Right lobe of liver (tissue), 6 donors: ENCODE data around the gene NTM. TPM values are rescaled to one million over a fixed set of nuclear protein-coding genes. Genes with fewer than 3 reads are reported as not detected.
A peak's percentile ranks its signal among the peaks of the same experiment; 100 is the strongest.

Experiments
- ATAC-seq, 4 donors: fragments of 200-7000 bp; cut with Tn5 transposase; one replicate each; pipeline ENCODE4 v1.9.1; 2020; ENCODE audit warnings: mild to moderate bottlenecking in 4 of 4, moderate library complexity in 4 of 4
- DNase-seq, 3 donors: peaks; one replicate each; pipeline ENCODE4 v3.0.0-alpha.2; 2020
- H3K27ac ChIP-seq, 3 donors: fragments of 200-600 bp; one replicate each; pipeline ENCODE4 v1.8.0; 2022
- H3K27me3 ChIP-seq, 2 donors: fragments of 200-600 bp; one replicate each; pipeline ENCODE4 v1.8.0; 2022
- H3K36me3 ChIP-seq, 4 donors: fragments of 200-600 bp; sonication (generic) in 1 of 4; one replicate each; pipeline versions ENCODE4 v1.5.1 to v1.8.0; 2017 to 2022; ENCODE audit warnings: control low read depth in 1 of 4
- H3K4me1 ChIP-seq, 4 donors: fragments of 200-600 bp; sonication (generic) in 1 of 4; one replicate each; pipeline versions ENCODE4 v1.5.1 to v1.8.0; 2017 to 2022; ENCODE audit warnings: control low read depth in 1 of 4
- H3K4me3 ChIP-seq, 3 donors: fragments of 200-600 bp; one replicate each; pipeline ENCODE4 v1.8.0; 2022
- H3K9me3 ChIP-seq, 4 donors: fragments of 200-600 bp; sonication (generic) in 1 of 4; one replicate each; pipeline versions ENCODE4 v1.5.1 to v1.8.0; 2017 to 2022; ENCODE audit warnings: control low read depth in 1 of 4
- CTCF ChIP-seq, 4 donors: fragments of 200-600 bp in 3 of 4; fragments of 450-650 bp in 1 of 4; IDR thresholded peaks; one replicate each; pipeline versions ENCODE4 v1.5.1 to v1.8.0; 2016 to 2022; ENCODE audit warnings: antibody characterized with exemption in 4 of 4, mild to moderate bottlenecking in 2 of 4
- POLR2A ChIP-seq: fragments of 450-650 bp; IDR thresholded peaks from one replicate; pipeline ENCODE4 v1.6.1; 2017; ENCODE audit warnings: antibody characterized with exemption, mild to moderate bottlenecking
- WGBS: methylation state at CpG from one replicate; pipeline ENCODE4 v1.1.6; 2018; ENCODE audit warnings: low coverage, low lambda C conversion rate; ENCODE audit not compliant: insufficient coverage; ENCODE audit errors: missing lambda C conversion rate; 5-methylcytosine and 5-hydroxymethylcytosine counted together
- intact Hi-C, 2 donors: fragments of 100-400 bp; cut with DNase I; formaldehyde crosslinking; loops; one replicate each; pipeline versions ENCODE4 v1.11.2 to v1.14.1; 2022
- total RNA-seq, 6 experiments: library from RNA; depleted of rRNA in 2 of 6; stranded (reverse); fragments of >200 nt in 2 of 6; fragmentation: NEBNext Ultra II Directional in 3 of 6; extraction: Animal tissue kit (Norgen Biotek cat#: 25700) in 3 of 6; gene quantifications; one replicate each; pipeline versions ENCODE4 v1.1.0 to v1.2.4, GENCODE V29; 2016 to 2023
- donor health status: DM: no; HTN: yes; CAD: no.
- donor health status: DM: no; HTN: no; CAD: no.
- donor health status: DM: no; HTN: no; CAD: no.
- donor health status: DM: no; HTN: yes; CAD: no.
- donor health status: DM: no; HTN: yes; CAD: no.

The NTM gene
- total RNA-seq, 6 experiments from 2014 or later: 0.35 TPM; not detected in 5

DNA sequence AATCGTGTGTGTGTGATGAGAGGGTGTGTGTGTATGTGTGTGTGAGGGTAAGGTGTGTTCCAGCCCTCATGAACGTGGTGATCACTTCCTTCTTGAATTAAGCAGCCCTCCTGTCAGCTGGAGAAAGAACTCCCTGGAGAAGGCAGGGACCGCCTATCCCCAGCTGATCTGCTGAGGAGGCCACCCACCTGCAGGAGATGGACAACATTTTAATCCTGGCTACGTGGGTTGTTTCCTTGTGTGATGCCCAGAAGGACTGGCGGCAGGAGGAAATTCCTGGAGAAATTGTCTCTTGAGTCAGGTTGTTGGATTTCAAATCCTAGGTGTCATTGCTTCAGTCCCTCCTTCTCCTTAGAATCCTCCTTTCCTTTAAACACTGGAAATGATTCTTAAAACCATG, 878.8 kb downstream of the NTM start:
- DNase-seq: no peak
- TF ChIP-seq CTCF (IDR thresholded peaks at IDR 0.05): no peak
- TF ChIP-seq POLR2A: no peak
- Histone ChIP-seq H3K4me3 (no peak overlapping the region), H3K36me3 (no peaks in the 10 kb centered on the region), H3K4me1 (no peaks in the 10 kb centered on the region), H3K27me3 (no peaks in the 10 kb centered on the region), H3K27ac (no peak overlapping the region), H3K9me3 (no peaks in the 10 kb centered on the region)
- intact Hi-C loops: no loop called here
- 29% methylated on average over 3 of the region's 5 CpGs for WGBS
- ATAC-seq: no peak

- ATAC-seq (no peak), DNase-seq (no peak)
- Histone ChIP-seq H3K4me3 (no peak overlapping the region), H3K4me1 (no peaks in the 10 kb centered on the region), H3K36me3 (no peaks in the 10 kb centered on the region), H3K27ac (no peak overlapping the region), H3K27me3 (no peaks in the 10 kb centered on the region), H3K9me3 (no peaks in the 10 kb centered on the region)
- 77% methylated on average over 1 of the region's 1 CpG for WGBS
- TF ChIP-seq CTCF (IDR thresholded peaks at IDR 0.05): no peak
- TF ChIP-seq POLR2A: no peak
- intact Hi-C loops: no loop called here
These were observed 880.6 kb downstream of the NTM start for GRCh38 chr11:132251061-132251460.

GRCh38 chr11:132253469-132254264, 883.3 kb downstream of the NTM start:
- Histone ChIP-seq H3K9me3 (no peaks in the 10 kb centered on the region), H3K4me1 (no peaks in the 10 kb centered on the region), H3K36me3 (no peaks in the 10 kb centered on the region), H3K4me3 (no peak overlapping the region), H3K27me3 (no peaks in the 10 kb centered on the region), H3K27ac (no peak overlapping the region)
- no peak for TF ChIP-seq CTCF (IDR thresholded peaks at IDR 0.05)
- no peak for TF ChIP-seq POLR2A
- 57% methylated on average over 6 of the region's 9 CpGs for WGBS
- peak in 1 of 4 donors; percentile 75 for ATAC-seq
- DNase-seq: no peak
- intact Hi-C loops: no loop called here

DNA sequence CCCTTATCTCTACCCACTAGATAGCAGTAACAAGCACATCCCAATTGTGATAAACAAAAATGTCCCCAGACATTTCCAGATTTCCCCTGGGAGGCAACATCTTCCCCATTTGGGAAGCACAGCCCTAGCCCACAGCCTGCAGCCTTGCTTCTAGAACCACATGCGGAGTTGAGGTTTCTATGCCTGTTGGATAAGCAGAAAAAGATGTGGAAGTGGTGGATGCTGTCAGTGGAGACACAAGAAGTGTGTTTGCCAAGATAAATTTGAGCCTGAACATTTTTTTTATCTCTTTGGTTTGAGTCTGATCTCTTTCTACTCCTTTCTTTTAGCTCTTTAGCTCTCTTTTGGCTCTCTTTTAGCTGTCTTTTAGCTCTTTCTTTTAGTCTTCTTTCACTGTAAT, 884.5 kb downstream of the NTM start:
- 73% methylated on average over 1 of the region's 1 CpG for WGBS
- no peak overlapping the region for H3K27ac ChIP-seq
- no peaks in the 10 kb centered on the region for H3K4me1 ChIP-seq
- DNase-seq (no peak), ATAC-seq (no peak)
- no peak for TF ChIP-seq CTCF (IDR thresholded peaks at IDR 0.05)
- no peak for TF ChIP-seq POLR2A
- intact Hi-C loops: no loop called here
- H3K36me3 ChIP-seq: no peaks in the 10 kb centered on the region
- H3K27me3 ChIP-seq: no peaks in the 10 kb centered on the region
- H3K4me3 ChIP-seq: no peak overlapping the region
- H3K9me3 ChIP-seq: no peaks in the 10 kb centered on the region
